ENCODE measurements around the gene AGPAT2. TPM values are rescaled to one million over a fixed set of nuclear protein-coding genes. Genes with fewer than 3 reads are reported as not detected.

AGPAT2 gene
- total RNA-seq, 2 donors from 2014 or later = 71.9 to 81.9 TPM

DNA sequence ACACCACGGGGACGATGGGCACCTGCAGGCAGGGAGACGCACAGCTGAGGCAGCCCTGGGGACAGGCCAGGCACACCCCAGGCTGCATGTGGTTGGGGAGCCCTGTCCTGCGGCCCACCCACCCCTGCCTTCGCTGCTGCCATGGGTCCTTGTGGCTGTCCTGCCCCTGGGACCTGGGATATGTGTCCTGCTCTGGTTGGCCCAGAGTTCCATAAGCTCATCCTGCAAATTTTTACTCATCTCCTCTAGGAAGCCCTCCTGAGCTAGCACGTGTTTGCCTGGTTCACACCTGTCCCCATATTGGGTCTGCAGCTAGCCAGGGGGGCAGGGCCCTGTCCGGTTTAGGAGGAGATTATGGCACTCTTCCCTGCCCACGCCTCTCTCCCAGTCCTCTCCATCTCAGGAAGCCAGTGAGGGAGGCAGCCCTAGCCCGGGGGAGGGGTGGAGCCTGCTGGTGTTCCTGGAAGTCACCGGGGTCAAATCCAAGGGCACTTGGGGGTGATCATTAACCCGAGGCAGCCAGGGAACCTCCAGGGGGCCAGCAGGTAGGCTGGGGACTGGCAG is 12.4 kb downstream of the AGPAT2 start:
- no peak for DNase-seq (ENCODE audit: low spot score)

DNA sequence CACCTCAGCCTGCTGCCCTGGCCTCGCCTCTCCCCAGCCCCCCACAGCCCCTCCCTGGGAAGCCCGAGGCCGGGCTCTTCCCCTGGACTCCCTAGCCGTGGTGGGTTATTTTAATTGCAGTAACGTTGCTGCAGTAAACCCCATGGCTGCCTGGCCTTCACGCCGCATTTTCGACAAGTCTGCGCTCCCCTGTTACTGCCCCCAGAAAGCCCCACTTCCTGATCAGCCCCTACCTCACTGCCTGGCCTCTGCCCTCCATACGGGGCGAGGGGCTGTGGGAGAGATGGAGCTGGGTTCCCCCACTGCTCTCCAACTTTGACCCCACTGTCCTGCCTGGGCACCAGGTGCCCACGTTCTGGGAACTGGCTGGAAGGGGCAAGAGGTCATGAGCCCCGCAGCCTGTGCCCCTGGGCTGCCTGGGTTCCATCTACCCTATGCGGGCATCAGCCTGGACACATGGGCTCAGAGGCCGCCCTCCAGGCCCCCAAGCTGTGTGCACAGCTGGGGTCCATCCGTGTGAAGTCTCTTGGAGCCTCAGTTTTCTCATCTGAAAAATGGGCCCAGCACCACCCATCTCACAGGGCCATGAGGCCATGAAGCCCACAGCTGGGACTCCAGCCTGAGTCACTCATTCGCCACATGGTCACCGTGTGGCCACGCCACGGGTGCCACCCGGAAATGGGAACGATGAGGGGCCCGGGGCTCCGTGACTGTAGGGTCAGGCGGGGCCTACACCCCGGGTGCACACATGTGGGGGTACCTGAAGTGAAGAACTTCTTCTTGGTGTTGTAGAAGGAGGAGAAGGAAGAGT is 13.1 kb downstream of the AGPAT2 start:
- TF ChIP-seq, protein P1, sequence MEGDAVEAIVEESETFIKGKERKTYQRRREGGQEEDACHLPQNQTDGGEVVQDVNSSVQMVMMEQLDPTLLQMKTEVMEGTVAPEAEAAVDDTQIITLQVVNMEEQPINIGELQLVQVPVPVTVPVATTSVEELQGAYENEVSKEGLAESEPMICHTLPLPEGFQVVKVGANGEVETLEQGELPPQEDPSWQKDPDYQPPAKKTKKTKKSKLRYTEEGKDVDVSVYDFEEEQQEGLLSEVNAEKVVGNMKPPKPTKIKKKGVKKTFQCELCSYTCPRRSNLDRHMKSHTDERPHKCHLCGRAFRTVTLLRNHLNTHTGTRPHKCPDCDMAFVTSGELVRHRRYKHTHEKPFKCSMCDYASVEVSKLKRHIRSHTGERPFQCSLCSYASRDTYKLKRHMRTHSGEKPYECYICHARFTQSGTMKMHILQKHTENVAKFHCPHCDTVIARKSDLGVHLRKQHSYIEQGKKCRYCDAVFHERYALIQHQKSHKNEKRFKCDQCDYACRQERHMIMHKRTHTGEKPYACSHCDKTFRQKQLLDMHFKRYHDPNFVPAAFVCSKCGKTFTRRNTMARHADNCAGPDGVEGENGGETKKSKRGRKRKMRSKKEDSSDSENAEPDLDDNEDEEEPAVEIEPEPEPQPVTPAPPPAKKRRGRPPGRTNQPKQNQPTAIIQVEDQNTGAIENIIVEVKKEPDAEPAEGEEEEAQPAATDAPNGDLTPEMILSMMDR (IDR thresholded peaks at IDR 0.05) = no peak

More for the DNA sequence above, 12.4 kb downstream of the AGPAT2 start:
- no peak overlapping the region for H3K4me3 ChIP-seq
- H3K9me3 ChIP-seq = no peaks in the 10 kb centered on the region
- H3K4me1 ChIP-seq = peaks cover 0 to 41% of the 10 kb centered on the region in 2 donors
- no peaks in the 10 kb centered on the region for H3K27me3 ChIP-seq
- H3K36me3 ChIP-seq = peaks cover 33% of the 10 kb centered on the region
- no peak overlapping the region for H3K27ac ChIP-seq
- TF ChIP-seq, protein P1 (IDR thresholded peaks at IDR 0.05) = no peak

DNA sequence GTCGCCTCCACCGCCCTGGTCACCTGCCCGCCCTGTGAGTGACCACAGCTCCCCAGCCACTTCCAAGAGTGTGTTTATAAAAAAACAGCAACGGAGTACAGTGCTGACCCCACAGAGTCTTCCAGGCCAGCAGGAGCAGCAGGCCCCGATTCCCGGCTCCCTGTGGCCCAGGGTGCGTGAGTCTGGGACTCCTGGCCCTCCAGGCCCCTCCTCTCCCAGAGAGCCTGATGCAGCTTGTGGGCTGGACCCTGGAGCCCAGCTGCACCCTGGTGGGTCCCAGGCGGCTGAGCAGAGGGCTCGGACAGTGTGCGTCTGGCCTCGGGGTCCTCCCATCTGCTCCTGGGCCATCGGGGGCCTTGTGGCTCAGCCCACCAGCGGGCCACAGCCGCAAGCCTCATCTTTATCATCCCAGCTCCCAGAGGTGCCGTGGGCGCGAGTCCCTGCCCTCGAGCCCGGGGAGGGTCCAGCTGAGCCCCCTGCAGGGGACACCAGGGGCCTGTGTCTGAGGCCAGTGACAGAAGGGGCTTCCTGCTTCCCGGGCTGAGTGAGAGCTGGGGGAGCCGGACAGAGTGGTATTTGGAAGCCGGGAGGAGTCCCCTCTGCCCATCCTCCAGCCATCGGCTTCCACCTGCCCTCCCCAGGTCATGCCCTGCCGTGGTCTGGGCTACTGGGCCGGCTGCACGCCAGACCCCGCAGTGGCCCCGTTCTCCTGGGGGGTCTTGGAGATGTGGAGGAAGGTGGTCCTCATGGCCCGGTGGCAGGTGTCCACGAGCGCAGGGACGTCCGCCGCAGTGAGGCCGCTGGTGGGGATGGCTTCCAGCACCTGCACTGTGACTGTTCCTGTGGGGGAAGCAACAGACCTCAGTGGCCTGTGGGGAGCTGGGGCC is 13.9 kb downstream of the AGPAT2 start:
- Histone ChIP-seq H3K27ac (peak overlapping the region in 1 of 2 donors; percentile 45), H3K9me3 (no peaks in the 10 kb centered on the region), H3K4me3 (no peak overlapping the region), H3K36me3 (peaks cover 47% of the 10 kb centered on the region), H3K27me3 (no peaks in the 10 kb centered on the region), H3K4me1 (peaks cover 0 to 33% of the 10 kb centered on the region in 2 donors)
- DNase-seq (ENCODE audit: low spot score) = no peak
- TF ChIP-seq, protein P1 (IDR thresholded peaks at IDR 0.05) = no peak

More for the DNA sequence above, 13.1 kb downstream of the AGPAT2 start:
- H3K4me3 ChIP-seq = no peak overlapping the region
- peaks cover 40% of the 10 kb centered on the region for H3K36me3 ChIP-seq
- peak overlapping the region in 1 of 2 donors; percentile 45 for H3K27ac ChIP-seq
- H3K4me1 ChIP-seq = peaks cover 0 to 37% of the 10 kb centered on the region in 2 donors
- DNase-seq (ENCODE audit: low spot score) = no peak
- H3K9me3 ChIP-seq = no peaks in the 10 kb centered on the region
- no peaks in the 10 kb centered on the region for H3K27me3 ChIP-seq

DNA sequence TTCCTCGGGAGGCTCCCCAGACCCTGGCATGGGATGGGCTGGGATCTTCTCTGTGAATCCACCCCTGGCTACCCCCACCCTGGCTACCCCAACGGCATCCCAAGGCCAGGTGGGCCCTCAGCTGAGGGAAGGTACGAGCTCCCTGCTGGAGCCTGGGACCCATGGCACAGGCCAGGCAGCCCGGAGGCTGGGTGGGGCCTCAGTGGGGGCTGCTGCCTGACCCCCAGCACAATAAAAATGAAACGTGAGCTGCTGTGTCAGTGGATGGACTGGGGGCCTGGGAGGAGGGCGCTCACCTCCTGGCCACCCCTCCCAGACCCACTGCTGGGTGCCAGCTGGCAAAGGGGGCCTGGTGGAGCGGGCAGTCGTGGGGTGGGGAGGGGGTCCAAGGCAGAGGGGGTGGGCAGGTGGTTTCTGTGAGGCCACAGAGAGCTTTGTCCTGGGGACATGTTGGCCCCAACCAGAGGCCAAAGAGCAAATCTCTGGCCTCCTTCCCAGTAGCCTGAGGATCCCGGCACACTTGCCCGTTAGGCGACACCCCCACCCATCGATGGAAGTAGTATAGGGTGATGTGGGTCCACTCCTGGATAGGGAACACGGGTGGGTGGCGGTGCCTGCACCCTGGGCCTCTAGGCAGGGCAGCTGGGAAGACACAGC is 14.7 kb downstream of the AGPAT2 start:
- TF ChIP-seq, protein P1 (IDR thresholded peaks at IDR 0.05) = no peak

More for the DNA sequence above, 14.7 kb downstream of the AGPAT2 start:
- no peaks in the 10 kb centered on the region for H3K27me3 ChIP-seq
- H3K36me3 ChIP-seq = peaks cover 55% of the 10 kb centered on the region
- no peak for DNase-seq (ENCODE audit: low spot score)
- H3K27ac ChIP-seq = peak overlapping the region; percentile 43 to 45
- peaks cover 0 to 26% of the 10 kb centered on the region in 2 donors for H3K4me1 ChIP-seq
- no peaks in the 10 kb centered on the region for H3K9me3 ChIP-seq
- H3K4me3 ChIP-seq = no peak overlapping the region

All from right atrium auricular region (tissue), 2 donors.